OCI-M2 (cell line): ENCODE measurements around the gene HOXB6.

Experiments
- DNase-seq: peaks from one replicate; lab custom pipeline; 2025; ENCODE audit not compliant: unreplicated experiment; lab: John Stamatoyannopoulos, UW

HOXB6 gene

DNA sequence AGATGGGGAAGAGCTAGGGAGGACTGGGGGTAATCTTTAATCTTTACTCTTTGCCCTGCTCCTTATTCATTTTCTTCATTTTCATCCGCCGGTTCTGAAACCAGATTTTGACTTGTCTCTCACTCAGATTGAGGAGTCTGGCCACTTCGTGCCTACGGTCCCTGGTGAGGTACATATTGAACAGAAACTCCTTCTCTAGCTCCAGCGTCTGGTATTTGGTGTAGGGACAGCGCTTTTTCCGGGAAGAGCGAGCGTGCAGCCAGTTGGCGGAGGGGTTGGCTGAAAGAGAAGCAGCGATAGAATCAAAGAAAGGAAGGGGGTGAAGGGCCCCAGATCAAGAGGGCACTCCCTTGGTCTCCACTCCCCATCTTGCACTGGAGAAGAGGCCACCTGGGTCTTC, 18.1 kb upstream of the HOXB6 start:
- DNase-seq = no peak

GRCh38 chr17:48621410-48622392, 16.9 kb upstream of the HOXB6 start:
- no peak for DNase-seq

DNA sequence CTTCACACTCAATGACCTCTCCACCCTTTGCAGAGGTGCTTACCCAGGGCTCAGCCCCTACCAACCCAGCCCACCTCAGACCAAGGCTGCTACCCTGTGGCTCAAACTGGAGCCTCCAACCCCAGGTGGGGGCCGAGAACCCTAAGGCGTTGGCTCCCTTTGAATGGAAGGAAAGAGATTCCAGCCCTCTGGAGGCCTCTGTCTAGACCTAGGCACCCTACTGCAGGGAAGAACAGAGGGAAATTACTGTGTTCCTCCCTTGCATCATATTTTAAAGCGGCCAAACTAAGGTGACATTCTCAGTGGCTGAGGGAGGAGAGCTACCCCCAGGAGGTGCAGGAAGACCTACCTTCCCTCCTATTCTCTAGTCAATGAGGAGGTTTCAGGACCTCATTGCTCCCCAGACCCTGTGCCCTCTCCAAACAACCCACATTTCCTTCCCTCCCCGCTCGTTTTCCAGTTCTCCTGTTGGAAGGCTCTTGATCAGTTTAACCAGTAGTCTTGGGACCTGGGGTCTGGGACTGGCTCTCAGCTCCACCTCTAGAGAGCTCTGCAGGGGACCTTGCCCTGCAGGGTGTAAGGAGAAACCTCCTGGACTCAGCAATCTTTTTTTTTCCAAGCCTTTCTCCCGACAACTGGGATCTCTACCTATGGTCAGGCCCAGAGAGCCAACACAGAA, 15.8 kb upstream of the HOXB6 start:
- DNase-seq = no peak

DNA sequence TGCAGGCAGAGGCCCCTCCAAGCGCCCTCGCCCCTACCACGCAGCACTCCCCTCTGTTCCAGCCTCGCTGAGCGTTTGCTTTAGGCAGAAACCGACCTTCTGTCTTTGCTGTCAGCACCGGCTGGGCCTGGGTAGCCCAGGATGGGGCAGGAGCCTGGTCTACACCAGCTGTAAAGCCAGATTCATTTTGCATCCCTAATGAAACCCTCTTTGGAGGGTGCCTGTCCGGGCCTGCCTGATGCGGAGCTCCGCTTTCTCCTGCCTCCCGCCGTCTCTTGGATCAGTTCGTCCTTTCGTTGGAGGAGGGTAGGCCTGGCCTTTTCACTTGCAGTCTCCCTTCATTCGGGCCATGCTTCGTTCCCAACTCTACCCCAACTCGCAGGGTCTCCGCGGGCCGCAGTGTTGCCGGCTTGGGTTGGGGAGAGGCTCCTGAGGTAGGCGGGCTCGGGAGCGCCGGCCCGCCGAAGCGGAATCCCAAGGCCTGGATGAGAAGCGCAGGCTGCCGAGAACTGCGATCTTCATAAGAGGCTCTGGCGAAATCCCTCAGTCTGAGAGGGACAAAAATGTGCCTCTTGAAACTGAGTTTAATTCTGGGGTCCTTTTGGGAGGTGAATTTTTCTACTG, 15.2 kb upstream of the HOXB6 start:
- DNase-seq = no peak

DNA sequence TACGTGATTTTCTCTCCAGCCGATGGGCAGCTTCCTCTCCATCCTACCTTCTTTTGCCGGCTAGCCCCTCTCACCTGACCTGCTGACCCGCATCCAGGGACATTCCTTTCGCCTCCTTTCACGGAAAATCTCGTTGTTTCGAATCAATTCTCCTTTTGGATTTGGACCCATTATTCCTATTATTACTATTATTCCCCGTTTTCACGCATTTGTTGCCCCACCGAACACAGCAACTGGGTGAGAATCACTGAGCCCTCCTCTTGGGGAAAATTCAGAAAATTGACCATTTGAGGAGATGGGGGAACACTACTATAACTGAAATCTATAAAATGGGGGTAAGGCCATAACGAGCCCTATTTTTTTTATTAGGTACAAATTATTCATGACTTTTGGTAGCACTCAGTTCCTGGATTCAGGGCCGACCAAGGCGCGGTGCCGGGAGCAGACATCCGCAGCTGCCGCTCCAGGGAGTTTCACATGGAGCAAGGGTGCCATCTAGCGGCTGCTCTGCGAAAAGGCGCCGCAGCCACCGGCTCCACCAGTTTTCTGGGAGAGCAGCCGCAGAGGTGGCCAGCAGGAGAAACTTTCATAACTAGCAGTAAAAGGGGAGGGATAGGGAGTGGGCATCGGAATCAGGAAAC, 13.6 kb upstream of the HOXB6 start:
- DNase-seq = peak; percentile 58

- DNase-seq = no peak
Measured at GRCh38 chr17:48617471-48618255, 12.9 kb upstream of the HOXB6 start.

DNA sequence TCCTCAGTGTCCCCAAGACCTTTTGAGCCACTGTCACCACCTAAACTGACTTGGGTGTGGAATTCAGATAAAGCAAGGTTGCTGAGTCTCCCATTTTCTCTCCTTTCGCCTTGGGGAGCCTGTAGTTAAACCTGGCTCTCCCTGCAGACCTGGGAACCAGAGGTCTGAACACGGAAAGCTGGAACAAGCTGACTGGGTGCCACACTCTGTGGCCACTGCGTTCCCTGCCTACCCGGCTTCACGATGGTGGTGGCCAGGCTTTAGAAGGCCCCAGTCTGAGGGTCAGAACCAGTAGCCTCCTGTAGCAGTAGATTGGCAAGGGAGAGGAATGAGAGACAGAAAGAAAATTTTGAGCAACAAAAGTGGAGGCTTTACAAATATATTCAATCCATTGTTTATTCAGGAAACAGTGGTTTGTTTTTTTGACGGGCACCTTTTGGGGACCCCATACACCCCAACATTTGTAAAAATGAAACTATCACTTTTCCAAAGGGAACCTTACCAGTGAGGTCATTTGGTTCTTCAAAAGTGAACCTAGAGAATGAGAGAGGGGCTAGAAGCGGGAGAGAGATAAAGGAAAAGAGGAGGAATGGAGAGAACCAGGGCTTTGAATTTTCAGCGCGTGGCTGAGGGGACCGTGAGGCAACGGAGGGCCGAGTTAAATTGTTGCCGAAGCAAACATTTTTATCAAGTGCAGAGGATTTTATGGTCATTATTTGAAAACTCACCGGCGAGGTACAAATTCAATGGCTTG, 12.1 kb upstream of the HOXB6 start:
- DNase-seq = no peak

DNA sequence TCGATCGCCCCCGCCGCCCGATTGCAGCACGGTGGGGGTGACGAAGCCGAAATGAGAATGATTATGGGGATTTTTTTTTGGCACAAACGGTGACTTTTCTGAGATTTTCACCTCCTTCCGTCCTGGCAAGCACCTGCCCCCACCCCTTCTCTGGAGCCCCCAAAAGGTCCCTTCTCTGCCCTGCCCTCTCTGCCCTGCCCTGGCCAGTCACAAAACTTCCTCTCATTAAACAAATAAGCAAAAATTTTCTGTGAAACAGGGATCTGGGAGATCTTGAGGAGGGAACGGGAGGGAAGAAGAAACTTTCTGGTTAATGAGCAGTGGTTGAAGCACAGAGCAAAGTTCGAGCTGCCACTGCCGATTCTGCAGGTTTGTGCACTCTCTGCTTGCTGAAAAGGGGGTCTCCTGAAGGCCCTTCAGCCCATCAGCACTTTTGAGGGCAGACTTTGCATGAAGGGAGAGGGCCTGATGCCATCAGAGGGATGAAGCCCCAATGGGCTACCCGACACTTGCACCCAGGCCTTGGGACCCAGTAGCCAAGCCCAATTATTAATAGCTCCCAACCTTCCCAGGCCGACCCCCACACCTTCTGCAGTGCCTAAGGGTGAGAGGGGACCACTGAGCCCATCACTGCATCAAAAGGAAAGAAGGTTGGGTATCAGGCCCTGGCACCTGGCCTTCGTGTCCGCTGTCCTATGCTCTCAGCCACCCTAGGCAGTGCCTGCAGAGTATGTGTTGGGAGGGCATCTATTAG, 11.4 kb upstream of the HOXB6 start:
- DNase-seq = no peak

DNA sequence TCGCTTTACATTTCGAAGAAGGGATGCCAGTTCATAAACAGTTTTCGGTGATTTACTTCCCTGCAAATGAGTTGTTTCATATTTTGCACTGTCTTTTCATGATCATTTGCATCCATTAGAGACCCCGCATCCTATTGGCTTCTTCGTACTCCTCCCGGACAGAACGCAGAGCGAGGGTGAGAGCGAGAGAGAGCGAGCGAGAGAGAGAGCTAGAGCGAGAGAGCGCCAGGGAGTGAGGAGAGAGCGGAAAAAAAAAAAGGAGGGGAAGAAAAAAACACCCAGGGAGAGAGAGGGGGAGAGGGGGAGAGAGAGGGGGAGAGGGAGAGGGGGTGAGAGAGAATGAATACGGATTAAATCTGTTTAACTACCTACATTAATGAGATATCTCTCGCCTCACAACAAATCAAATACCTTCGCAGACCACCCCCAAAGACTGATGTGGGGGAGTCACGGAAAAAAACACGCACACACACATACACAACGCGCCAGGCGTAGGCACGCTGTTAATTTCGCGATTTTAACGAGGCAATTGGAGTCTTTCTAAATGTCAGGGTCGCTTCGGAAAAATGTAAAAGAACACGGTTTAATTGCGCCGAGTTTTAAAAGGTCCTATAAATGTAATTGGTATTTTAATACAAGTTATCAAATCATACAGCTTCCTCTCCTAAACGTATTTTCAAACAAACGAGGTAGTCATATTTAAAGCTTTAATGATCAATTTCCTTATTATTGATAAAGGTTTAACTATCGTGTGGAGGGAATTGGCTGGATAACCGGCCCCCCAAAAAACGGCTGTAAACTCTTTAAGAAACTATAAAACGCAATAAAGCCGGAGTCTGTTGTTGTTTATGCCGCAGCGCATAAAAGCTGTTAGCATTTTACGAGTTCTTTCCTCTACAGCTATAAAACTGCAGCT, 10.5 kb upstream of the HOXB6 start, which contains the start of gene HOXB8:
TSS of gene HOXB8 (minus strand) at position 246 of the 916 bp plus-strand sequence. CDS start 588 bp downstream, outside the sequence.
- DNase-seq = no peak

DNA sequence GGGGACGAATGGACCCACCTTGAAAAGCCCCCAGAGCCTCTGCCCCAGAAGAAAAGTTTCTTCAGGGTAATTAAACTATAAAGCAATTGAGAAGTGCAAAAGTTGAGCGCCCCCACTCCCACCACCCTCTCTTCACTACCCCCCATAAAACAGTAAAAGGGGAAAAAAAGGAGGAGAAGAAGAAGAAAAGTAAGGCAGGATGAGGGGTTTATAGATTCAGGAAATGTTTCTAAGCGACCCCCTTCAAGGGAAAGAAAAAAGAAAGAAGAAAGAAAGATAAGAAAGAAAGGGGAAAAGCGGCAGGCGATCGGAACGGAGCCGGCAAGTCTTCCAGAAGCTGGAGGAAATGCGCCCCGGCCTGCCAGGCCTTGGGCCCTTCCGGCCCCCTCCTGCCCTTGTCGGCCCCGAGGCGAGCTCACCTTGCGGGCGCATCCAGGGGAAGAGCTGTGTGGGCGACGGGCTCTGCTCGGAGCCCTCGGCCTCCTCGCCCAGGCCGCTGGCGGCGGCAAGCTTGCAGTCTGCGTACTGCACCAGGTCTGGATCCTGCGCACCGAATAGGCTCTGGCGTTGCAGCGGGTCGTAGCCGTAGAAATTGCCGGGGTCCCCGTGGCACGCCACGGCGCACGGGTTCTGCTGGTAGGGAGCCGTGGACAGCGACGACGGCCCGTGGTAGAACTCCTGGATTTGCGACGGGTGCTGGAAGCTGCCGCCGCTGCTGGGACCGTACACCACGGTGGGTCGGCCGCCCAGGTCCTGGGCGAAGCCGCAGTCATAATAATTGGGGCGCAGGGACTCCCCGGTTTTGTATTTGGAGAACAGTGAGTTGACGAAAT, 9.3 kb upstream of the HOXB6 start:
- DNase-seq = no peak

DNA sequence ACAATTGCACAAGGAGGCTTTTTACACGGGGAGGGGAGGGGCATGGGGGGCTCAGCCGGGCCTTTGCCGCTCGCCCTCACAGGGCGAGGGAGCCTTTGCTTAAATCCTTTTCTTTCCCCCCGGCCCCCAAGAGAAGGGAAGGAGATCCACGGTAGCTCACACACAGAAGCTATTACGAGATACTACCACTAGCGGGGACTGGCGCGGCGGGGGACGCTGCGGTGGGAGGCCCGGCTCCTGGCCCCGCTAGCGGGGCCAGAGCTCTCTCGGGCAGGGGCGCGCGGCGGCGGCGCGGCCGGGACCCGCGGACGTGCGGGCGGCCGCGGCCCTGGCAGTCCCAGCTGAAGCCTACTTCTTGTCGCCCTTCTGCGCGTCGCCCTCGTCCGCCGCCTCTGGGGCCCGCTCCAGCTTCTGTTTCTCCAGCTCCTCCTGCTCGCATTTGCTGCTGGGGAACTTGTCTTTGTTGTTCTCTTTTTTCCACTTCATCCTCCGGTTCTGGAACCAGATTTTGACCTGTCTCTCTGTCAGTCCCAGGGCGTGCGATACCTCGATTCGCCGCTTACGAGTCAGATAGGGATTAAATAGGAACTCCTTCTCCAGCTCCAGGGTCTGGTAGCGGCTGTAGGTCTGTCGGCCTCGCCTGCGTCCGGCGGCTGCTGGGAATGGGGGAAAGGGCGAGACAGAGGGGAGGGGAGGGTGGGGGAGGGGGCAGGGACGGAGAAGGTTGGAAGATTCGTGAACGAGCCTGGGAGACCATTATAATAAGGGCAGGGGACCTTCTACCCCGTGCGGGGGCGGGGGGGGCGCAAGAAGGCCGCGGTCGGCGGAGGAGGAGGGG, 8.3 kb upstream of the HOXB6 start:
- no peak for DNase-seq

DNA sequence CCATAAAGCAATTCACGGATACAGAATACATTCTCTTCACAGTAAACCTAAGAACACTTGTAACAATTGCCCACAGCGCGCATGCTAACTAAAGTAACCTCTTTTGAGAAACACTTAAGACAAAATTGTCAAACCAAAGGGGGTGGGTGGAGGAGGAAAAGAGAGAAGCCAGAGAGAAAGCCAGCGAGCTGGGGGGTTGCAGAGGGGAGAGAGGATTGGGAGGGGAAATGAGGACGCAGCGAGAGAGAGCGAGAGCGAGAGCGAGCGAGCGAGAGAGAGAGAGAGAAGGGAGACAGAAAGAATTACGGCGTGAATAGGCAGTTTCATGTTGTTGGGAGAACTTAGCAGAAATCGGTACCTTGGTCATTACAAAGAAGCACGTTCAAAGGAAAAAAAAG, 7.7 kb upstream of the HOXB6 start:
- no peak for DNase-seq

- DNase-seq = no peak
Measured at GRCh38 chr17:48611681-48612455, 7.1 kb upstream of the HOXB6 start.

DNA sequence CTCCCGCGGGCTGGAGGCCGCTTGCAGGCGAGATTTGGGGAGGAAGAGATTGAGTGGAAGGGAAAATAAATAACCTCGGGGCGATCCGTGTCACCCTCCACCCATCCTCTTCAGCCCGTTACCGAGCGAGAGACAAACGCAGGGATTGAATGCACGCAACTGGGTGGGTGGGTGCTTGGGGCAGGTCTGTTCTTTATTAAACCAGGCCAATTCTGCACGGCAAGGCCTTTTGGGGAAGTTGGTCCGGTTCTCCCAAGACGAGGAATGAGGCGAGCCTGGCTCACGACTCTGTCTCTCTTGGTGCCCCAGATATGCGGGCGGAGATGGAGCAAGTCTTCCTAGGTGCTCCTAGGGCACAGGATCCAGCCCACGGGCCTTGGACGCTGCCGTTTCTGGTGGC, 6.4 kb upstream of the HOXB6 start:
- no peak for DNase-seq
